GM21576 (cell line): ENCODE data around the gene MFF.

Source experiments
- ATAC-seq: cut with Tn5 transposase; IDR thresholded peaks from one replicate; pipeline ENCODE4 v1.9.1; 2021; ENCODE audit warnings: mild to moderate bottlenecking, moderate library complexity; ENCODE audit not compliant: unreplicated experiment

Gene MFF

GRCh38 chr2:227404585-227405271 lies 79.7 kb downstream of the MFF start:
- ATAC-seq = no peak

GRCh38 chr2:227406177-227407031 lies 81.4 kb downstream of the MFF start:
- ATAC-seq = peak; percentile 57
